DMS153 (cell line): ENCODE measurements around the gene EXD3.

Experiments used
- DNase-seq: peaks from one replicate; lab custom pipeline; 2025; lab: John Stamatoyannopoulos, UW

Gene EXD3

GRCh38 chr9:137294681-137295237 lies 128.2 kb downstream of the EXD3 start:
- peak; percentile 49 for DNase-seq

GRCh38 chr9:137294091-137294680 lies 128.8 kb downstream of the EXD3 start:
- DNase-seq, result peak; percentile 91

- DNase-seq, result no peak
Measured at GRCh38 chr9:137293482-137294090, 129.4 kb downstream of the EXD3 start.

GRCh38 chr9:137293094-137293481 lies 129.9 kb downstream of the EXD3 start:
- no peak for DNase-seq

- DNase-seq, result peak; percentile 44
Measured at GRCh38 chr9:137286975-137287383, 136.0 kb downstream of the EXD3 start.

- DNase-seq, result no peak
Measured at GRCh38 chr9:137281345-137282116, 141.4 kb downstream of the EXD3 start.

- no peak for DNase-seq
Measured at GRCh38 chr9:137280474-137281344, 142.3 kb downstream of the EXD3 start.

GRCh38 chr9:137279741-137280473 lies 143.1 kb downstream of the EXD3 start:
- no peak for DNase-seq

- no peak for DNase-seq
Measured at GRCh38 chr9:137278721-137279711, 143.9 kb downstream of the EXD3 start.

GRCh38 chr9:137278061-137278701 lies 144.8 kb downstream of the EXD3 start:
- no peak for DNase-seq

GRCh38 chr9:137277329-137278041 lies 145.5 kb downstream of the EXD3 start, which contains the start of gene TOR4A:
TOR4A (plus strand) TSS chr9:137277726; CDS start chr9:137278690, 964 bp downstream.
- DNase-seq, result no peak

GRCh38 chr9:137276473-137277328 lies 146.3 kb downstream of the EXD3 start:
- no peak for DNase-seq

- no peak for DNase-seq
Measured at GRCh38 chr9:137275588-137276472, 147.1 kb downstream of the EXD3 start.

GRCh38 chr9:137275203-137275587 lies 147.8 kb downstream of the EXD3 start:
- DNase-seq, result no peak

GRCh38 chr9:137273611-137274320 lies 149.2 kb downstream of the EXD3 start:
- DNase-seq, result peak; percentile 70

GRCh38 chr9:137273095-137273490 lies 149.9 kb downstream of the EXD3 start:
- no peak for DNase-seq
